GM18519 (cell line): ENCODE data around the gene COL4A3.
A peak's percentile ranks its signal among the peaks of the same experiment; 100 is the strongest.

Experiments
- ATAC-seq: cut with Tn5 transposase; IDR thresholded peaks from one replicate; pipeline ENCODE4 v1.9.1; 2021; ENCODE audit warnings: mild to moderate bottlenecking, moderate library complexity; ENCODE audit not compliant: unreplicated experiment, low FRiP score

COL4A3 gene

GRCh38 chr2:227326783-227327182 is 162.4 kb downstream of the COL4A3 start:
- no peak for ATAC-seq

GRCh38 chr2:227335713-227336112 is 171.3 kb downstream of the COL4A3 start:
- no peak for ATAC-seq

GRCh38 chr2:227337442-227337841 is 173.0 kb downstream of the COL4A3 start:
- ATAC-seq: no peak

GRCh38 chr2:227339098-227339599 is 174.7 kb downstream of the COL4A3 start:
- ATAC-seq: no peak

GRCh38 chr2:227340106-227340505 is 175.7 kb downstream of the COL4A3 start:
- no peak for ATAC-seq

- ATAC-seq: no peak
Measured at GRCh38 chr2:227341553-227341952, 177.1 kb downstream of the COL4A3 start.

GRCh38 chr2:227344231-227344630 is 179.8 kb downstream of the COL4A3 start:
- ATAC-seq: no peak

GRCh38 chr2:227347117-227347516 is 182.7 kb downstream of the COL4A3 start:
- no peak for ATAC-seq

GRCh38 chr2:227348324-227348723 is 183.9 kb downstream of the COL4A3 start:
- no peak for ATAC-seq

- ATAC-seq: no peak
Measured at GRCh38 chr2:227349989-227350612, 185.7 kb downstream of the COL4A3 start.

GRCh38 chr2:227351639-227352038 is 187.2 kb downstream of the COL4A3 start:
- peak; percentile 88 for ATAC-seq

GRCh38 chr2:227360351-227360750 is 195.9 kb downstream of the COL4A3 start:
- ATAC-seq: no peak

- ATAC-seq: no peak
Measured at GRCh38 chr2:227363756-227364155, 199.3 kb downstream of the COL4A3 start.
